Thoracic aorta (tissue), 2 donors: ENCODE measurements around the gene TRRAP. TPM values are rescaled to one million over a fixed set of nuclear protein-coding genes. Genes with fewer than 3 reads are reported as not detected.

ENCODE experiments used
- ATAC-seq: fragments of 150-250 bp; one replicate; pipeline ENCODE4 v1.8.0; 2017; ENCODE audit warnings: low read depth; ENCODE audit not compliant: insufficient number of reproducible peaks, low FRiP score
- DNase-seq: peaks from one replicate; pipeline ENCODE4 v3.0.0-alpha.2; 2020; ENCODE audit warnings: low spot score
- H3K27ac ChIP-seq, 2 donors: fragments of 200-600 bp; sonication (generic); 1 replicate in 1 of 2; 2 replicates in 1 of 2; pipeline ENCODE4 v1.5.1; 2016; ENCODE audit warnings: mild to moderate bottlenecking in 2 of 2, moderate library complexity in 2 of 2
- H3K27me3 ChIP-seq: fragments of 200-600 bp; sonication (generic); replicated peaks from 2 replicates; pipeline ENCODE4 v1.6.0; 2016; ENCODE audit warnings: mild to moderate bottlenecking; ENCODE audit not compliant: insufficient read depth
- H3K36me3 ChIP-seq: fragments of 200-600 bp; sonication (generic); one replicate; pipeline ENCODE4 v1.5.1; 2016
- H3K4me1 ChIP-seq, 2 donors: fragments of 200-600 bp; sonication (generic); 1 replicate in 1 of 2; 2 replicates in 1 of 2; pipeline versions ENCODE4 v1.5.1 to v1.6.0; 2016; ENCODE audit warnings: low read depth in 2 of 2, mild to moderate bottlenecking in 1 of 2; ENCODE audit not compliant: control insufficient read depth in 1 of 2
- H3K4me3 ChIP-seq: fragments of 200-600 bp; sonication (generic); 2 replicates; pipeline ENCODE4 v1.5.1; 2016; ENCODE audit warnings: mild to moderate bottlenecking
- H3K9me3 ChIP-seq: fragments of 200-600 bp; sonication (generic); 2 replicates; pipeline ENCODE4 v1.5.1; 2016
- CTCF ChIP-seq: fragments of 200-600 bp; sonication (generic); IDR thresholded peaks from one replicate; pipeline ENCODE4 v1.5.1; 2019; ENCODE audit warnings: antibody characterized with exemption
- total RNA-seq, 2 donors: library from RNA; depleted of rRNA; stranded (reverse); fragments of >200 nt; gene quantifications; one replicate each; pipeline versions ENCODE4 v1.1.0 to v1.2.3, GENCODE V29; 2016

Gene TRRAP
- total RNA-seq, 2 donors from 2014 or later: 44.8 to 49.5 TPM

- Histone ChIP-seq H3K4me1 (no peaks in the 10 kb centered on the region), H3K36me3 (peaks cover 53% of the 10 kb centered on the region), H3K27ac (no peak overlapping the region), H3K27me3 (no peaks in the 10 kb centered on the region), H3K9me3 (no peaks in the 10 kb centered on the region), H3K4me3 (no peak overlapping the region)
- ATAC-seq (no peak), DNase-seq (no peak)
- no peak for TF ChIP-seq CTCF
Measured at GRCh38 chr7:99012722-99013121, 134.4 kb downstream of the TRRAP start.

- ATAC-seq: no peak
Measured at GRCh38 chr7:99013266-99014112, 135.2 kb downstream of the TRRAP start.

GRCh38 chr7:99014113-99014985 is 136.0 kb downstream of the TRRAP start:
- ATAC-seq (no peak), DNase-seq (no peak)
- Histone ChIP-seq H3K27me3 (no peaks in the 10 kb centered on the region), H3K4me1 (no peaks in the 10 kb centered on the region), H3K27ac (no peak overlapping the region), H3K4me3 (no peak overlapping the region), H3K9me3 (no peaks in the 10 kb centered on the region), H3K36me3 (peaks cover 38% of the 10 kb centered on the region)
- no peak for TF ChIP-seq CTCF

More at GRCh38 chr7:99013266-99014112, 135.2 kb downstream of the TRRAP start:
- TF ChIP-seq CTCF: no peak
- H3K27me3 ChIP-seq: no peaks in the 10 kb centered on the region
- DNase-seq: no peak
- H3K4me1 ChIP-seq: no peaks in the 10 kb centered on the region
- no peaks in the 10 kb centered on the region for H3K9me3 ChIP-seq
- no peak overlapping the region for H3K27ac ChIP-seq
- H3K36me3 ChIP-seq: peaks cover 47% of the 10 kb centered on the region
- no peak overlapping the region for H3K4me3 ChIP-seq

- H3K36me3 ChIP-seq: peaks cover 31% of the 10 kb centered on the region
- peaks cover 0 to 9% of the 10 kb centered on the region in 2 donors for H3K4me1 ChIP-seq
- H3K4me3 ChIP-seq: no peak overlapping the region
Measured at GRCh38 chr7:99016196-99016595, 137.9 kb downstream of the TRRAP start.

More at GRCh38 chr7:99016196-99016595, 137.9 kb downstream of the TRRAP start:
- no peaks in the 10 kb centered on the region for H3K9me3 ChIP-seq
- no peak for TF ChIP-seq CTCF
- no peak for ATAC-seq
- no peak overlapping the region for H3K27ac ChIP-seq
- no peak for DNase-seq
- H3K27me3 ChIP-seq: no peaks in the 10 kb centered on the region
